MM.1S (cell line): ENCODE data around the gene PTPRN2.

Experiments used
- DNase-seq: peaks from one replicate; pipeline ENCODE4 v3.0.0-alpha.2; 2015
- H2AFZ ChIP-seq: fragments of 300-600 bp; sonication (generic); 2 replicates; pipeline ENCODE4 v1.6.0; 2016; ENCODE audit warnings: antibody characterized with exemption, low read length
- H3F3A ChIP-seq: fragments of 300-600 bp; sonication (generic); 2 replicates; pipeline ENCODE4 v1.6.1; 2016; ENCODE audit warnings: mild to moderate bottlenecking, antibody characterized with exemption, low read length, moderate library complexity, mixed read lengths; ENCODE audit not compliant: insufficient read depth
- H3K27ac ChIP-seq: fragments of 300-600 bp; sonication (generic); 2 replicates; pipeline ENCODE4 v1.5.1; 2016; ENCODE audit warnings: mild to moderate bottlenecking, low read length
- H3K27me3 ChIP-seq: fragments of 300-600 bp; sonication (generic); replicated peaks from 2 replicates; pipeline ENCODE4 v1.6.0; 2016; ENCODE audit warnings: low read length; ENCODE audit not compliant: insufficient read depth
- H3K36me3 ChIP-seq: fragments of 300-600 bp; sonication (generic); replicated peaks from 2 replicates; pipeline ENCODE4 v1.6.1; 2016; ENCODE audit warnings: mild to moderate bottlenecking, low read length, mixed read lengths; ENCODE audit not compliant: insufficient read depth
- H3K4me1 ChIP-seq: fragments of 300-600 bp; sonication (generic); 2 replicates; pipeline ENCODE4 v1.6.1; 2016; ENCODE audit warnings: low read length, mixed read lengths
- H3K4me2 ChIP-seq: fragments of 300-600 bp; sonication (generic); 2 replicates; pipeline ENCODE4 v1.6.0; 2016; ENCODE audit warnings: low read depth, low read length
- H3K4me3 ChIP-seq: fragments of 300-600 bp; sonication (generic); 2 replicates; pipeline ENCODE4 v1.5.1; 2016; ENCODE audit warnings: low read length, mixed read lengths
- H3K79me2 ChIP-seq: fragments of 300-600 bp; sonication (generic); 2 replicates; pipeline ENCODE4 v1.6.1; 2016; ENCODE audit warnings: mixed run types, low read length, mixed read lengths
- H3K9ac ChIP-seq: fragments of 300-600 bp; sonication (generic); 2 replicates; pipeline ENCODE4 v1.6.1; 2016; ENCODE audit warnings: low read length, mixed read lengths
- H3K9me2 ChIP-seq: fragments of 300-600 bp; sonication (generic); replicated peaks from 2 replicates; pipeline ENCODE4 v1.6.1; 2016; ENCODE audit warnings: mild to moderate bottlenecking, low read length, mixed read lengths; ENCODE audit not compliant: insufficient read depth
- H3K9me3 ChIP-seq: fragments of 300-600 bp; sonication (generic); replicated peaks from 2 replicates; pipeline ENCODE4 v1.6.1; 2016; ENCODE audit warnings: mild to moderate bottlenecking, low read length, mixed read lengths; ENCODE audit not compliant: insufficient read depth
- H4K20me1 ChIP-seq: fragments of 300-600 bp; sonication (generic); 2 replicates; pipeline ENCODE4 v1.6.1; 2016; ENCODE audit warnings: mild to moderate bottlenecking, low read length, moderate library complexity, mixed read lengths; ENCODE audit not compliant: insufficient read depth
- EZH2 ChIP-seq: fragments of 300-600 bp; sonication (generic); optimal IDR thresholded peaks from 2 replicates; pipeline ENCODE3; 2017; ENCODE audit warnings: low read depth, mild to moderate bottlenecking, antibody characterized with exemption, low read length, mixed read lengths
- EZH2phosphoT487 ChIP-seq: fragments of 300-600 bp; sonication (generic); IDR thresholded peaks from 2 replicates; pipeline ENCODE4 v1.6.1; 2018; ENCODE audit warnings: antibody characterized with exemption, low read length
- TF ChIP-seq, protein P1 (sequence below): fragments of 300-600 bp; sonication (generic); IDR thresholded peaks from 2 replicates; pipeline ENCODE4 v1.5.1; 2016; ENCODE audit warnings: antibody characterized with exemption, low read length, mixed read lengths

PTPRN2 gene

GRCh38 chr7:157606140-157606539 lies 981.5 kb downstream of the PTPRN2 start:
- Histone ChIP-seq H3K9me3 (no peaks in the 10 kb centered on the region), H3K9ac (no peak overlapping the region), H3K9me2 (no peaks in the 10 kb centered on the region), H2AFZ (no peak overlapping the region), H3F3A (no peaks in the 10 kb centered on the region), H3K4me3 (no peak overlapping the region), H3K4me1 (no peaks in the 10 kb centered on the region), H4K20me1 (no peaks in the 10 kb centered on the region), H3K79me2 (no peaks in the 10 kb centered on the region), H3K36me3 (no peaks in the 10 kb centered on the region), H3K27ac (no peak overlapping the region), H3K27me3 (peaks cover 98% of the 10 kb centered on the region), H3K4me2 (no peak overlapping the region)
- DNase-seq = no peak
- TF ChIP-seq EZH2phosphoT487 = no peak
- TF ChIP-seq EZH2 = no peak
- TF ChIP-seq, protein P1, sequence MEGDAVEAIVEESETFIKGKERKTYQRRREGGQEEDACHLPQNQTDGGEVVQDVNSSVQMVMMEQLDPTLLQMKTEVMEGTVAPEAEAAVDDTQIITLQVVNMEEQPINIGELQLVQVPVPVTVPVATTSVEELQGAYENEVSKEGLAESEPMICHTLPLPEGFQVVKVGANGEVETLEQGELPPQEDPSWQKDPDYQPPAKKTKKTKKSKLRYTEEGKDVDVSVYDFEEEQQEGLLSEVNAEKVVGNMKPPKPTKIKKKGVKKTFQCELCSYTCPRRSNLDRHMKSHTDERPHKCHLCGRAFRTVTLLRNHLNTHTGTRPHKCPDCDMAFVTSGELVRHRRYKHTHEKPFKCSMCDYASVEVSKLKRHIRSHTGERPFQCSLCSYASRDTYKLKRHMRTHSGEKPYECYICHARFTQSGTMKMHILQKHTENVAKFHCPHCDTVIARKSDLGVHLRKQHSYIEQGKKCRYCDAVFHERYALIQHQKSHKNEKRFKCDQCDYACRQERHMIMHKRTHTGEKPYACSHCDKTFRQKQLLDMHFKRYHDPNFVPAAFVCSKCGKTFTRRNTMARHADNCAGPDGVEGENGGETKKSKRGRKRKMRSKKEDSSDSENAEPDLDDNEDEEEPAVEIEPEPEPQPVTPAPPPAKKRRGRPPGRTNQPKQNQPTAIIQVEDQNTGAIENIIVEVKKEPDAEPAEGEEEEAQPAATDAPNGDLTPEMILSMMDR = no peak

- no peaks in the 10 kb centered on the region for H3K9me2 ChIP-seq
- DNase-seq = no peak
- no peaks in the 10 kb centered on the region for H3F3A ChIP-seq
- no peaks in the 10 kb centered on the region for H3K9me3 ChIP-seq
- H3K9ac ChIP-seq = no peak overlapping the region
- TF ChIP-seq, protein P1 = no peak
- TF ChIP-seq EZH2phosphoT487 (no peak), EZH2 (no peak)
- H3K4me3 ChIP-seq = no peak overlapping the region
- no peaks in the 10 kb centered on the region for H3K79me2 ChIP-seq
- H2AFZ ChIP-seq = no peak overlapping the region
- no peaks in the 10 kb centered on the region for H3K36me3 ChIP-seq
- no peak overlapping the region for H3K4me2 ChIP-seq
- peaks cover 97% of the 10 kb centered on the region for H3K27me3 ChIP-seq
- no peaks in the 10 kb centered on the region for H3K4me1 ChIP-seq
- H3K27ac ChIP-seq = no peak overlapping the region
- no peaks in the 10 kb centered on the region for H4K20me1 ChIP-seq
Observed at GRCh38 chr7:157605638-157606037, 982.0 kb downstream of the PTPRN2 start.

DNA sequence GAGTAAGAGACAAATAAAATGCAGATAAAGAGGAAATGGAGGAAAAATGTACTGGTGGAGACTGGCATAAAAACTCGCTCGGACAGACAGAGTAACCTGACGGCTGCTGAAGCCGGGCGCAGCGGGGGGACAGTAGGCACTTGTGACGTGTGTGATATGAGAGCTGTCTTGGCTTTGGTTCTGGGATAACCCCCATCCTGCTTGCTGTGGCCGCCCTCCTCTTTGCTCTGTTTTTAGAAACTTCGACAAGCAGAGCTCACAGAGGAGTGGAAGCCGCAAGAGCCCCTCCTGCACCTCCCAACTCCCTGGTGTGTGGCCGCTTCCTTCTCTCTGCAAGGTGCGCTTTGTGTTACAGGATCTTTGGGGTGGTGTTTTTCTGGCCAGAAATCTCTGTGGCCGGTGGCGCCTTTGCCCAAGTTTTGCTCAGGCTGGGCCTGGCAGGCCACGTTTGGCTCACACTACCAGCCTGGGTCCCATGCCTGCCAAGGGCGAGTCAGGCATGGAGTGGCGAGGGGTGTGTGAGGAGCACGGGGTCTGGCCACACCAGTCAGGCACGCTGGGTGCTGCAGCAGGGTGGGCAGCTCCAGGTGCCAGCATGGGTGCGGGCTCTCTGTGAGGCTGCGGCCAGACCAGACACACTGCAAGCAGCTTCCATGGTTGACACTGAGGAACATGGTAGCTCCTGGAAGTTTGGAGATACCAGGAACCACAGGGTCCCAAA lies 982.8 kb downstream of the PTPRN2 start:
- Histone ChIP-seq H3F3A (no peaks in the 10 kb centered on the region), H3K36me3 (no peaks in the 10 kb centered on the region), H3K79me2 (no peaks in the 10 kb centered on the region), H3K27me3 (peaks cover 91% of the 10 kb centered on the region), H3K4me3 (no peak overlapping the region), H3K9ac (no peak overlapping the region), H3K4me2 (no peak overlapping the region), H3K9me3 (no peaks in the 10 kb centered on the region), H4K20me1 (no peaks in the 10 kb centered on the region), H2AFZ (no peak overlapping the region), H3K4me1 (no peaks in the 10 kb centered on the region), H3K27ac (no peak overlapping the region), H3K9me2 (no peaks in the 10 kb centered on the region)
- TF ChIP-seq EZH2 (no peak), EZH2phosphoT487 (no peak)
- TF ChIP-seq, protein P1 = no peak
- DNase-seq = no peak
